SK-N-SH (cell line): ENCODE measurements around the gene EEA1.

Experiments
- CTCF ChIP-seq: fragments of 200-600 bp; sonication (generic); IDR thresholded peaks from 2 replicates; pipeline ENCODE4 v1.6.1; 2017; ENCODE audit warnings: antibody characterized with exemption, mild to moderate bottlenecking, moderate library complexity
- EP300 ChIP-seq, 2 experiments: IDR thresholded peaks; 2 replicates each; pipeline versions ENCODE4 v1.4.0 to v1.6.1; 2012; ENCODE audit warnings: borderline replicate concordance in 1 of 2, low read depth in 1 of 2, low read length in 1 of 2
- FOXM1 ChIP-seq: IDR thresholded peaks from 2 replicates; pipeline ENCODE4 v1.4.0; 2012; ENCODE audit warnings: low read depth, mild to moderate bottlenecking
- GATA2 ChIP-seq: sonication (generic); formaldehyde crosslinking; IDR thresholded peaks from 2 replicates; pipeline ENCODE4 v1.5.0; 2020; ENCODE audit warnings: mild to moderate bottlenecking, missing genetic modification reagents
- POLR2AphosphoS5 ChIP-seq: IDR thresholded peaks from 2 replicates; pipeline ENCODE4 v1.6.1; 2012; ENCODE audit warnings: low read depth, low read length
- RFX5 ChIP-seq: IDR thresholded peaks from 2 replicates; pipeline ENCODE4 v1.6.1; 2012; ENCODE audit warnings: mild to moderate bottlenecking, improper control_type of control experiment, low read length

GRCh38 chr12:92926549-92926948 is 2.5 kb downstream of the EEA1 start:
- TF ChIP-seq GATA2 (CRISPR knock-in tag) = no peak
- no peak for TF ChIP-seq RFX5
- TF ChIP-seq CTCF = no peak
- no peak for TF ChIP-seq FOXM1
- no peak for TF ChIP-seq POLR2AphosphoS5
- TF ChIP-seq EP300 (IDR thresholded peaks at IDR 0.05; ENCODE audit: borderline replicate concordance in 1 of 2, low read depth in 1 of 2, low read length in 1 of 2) = no peak
